Esophagus muscularis mucosa (tissue), 3 donors: ENCODE data around the gene ZNF827.

Source experiments
- CTCF ChIP-seq, 3 experiments: fragments of 200-600 bp in 2 of 3; fragments of 450-650 bp in 1 of 3; sonication (generic) in 2 of 3; IDR thresholded peaks; one replicate each; pipeline ENCODE4 v1.5.1; 2017 to 2019; ENCODE audit warnings: antibody characterized with exemption in 3 of 3, mild to moderate bottlenecking in 2 of 3, moderate library complexity in 1 of 3
- POLR2A ChIP-seq: fragments of 450-650 bp; IDR thresholded peaks from one replicate; pipeline ENCODE4 v1.6.1; 2017; ENCODE audit warnings: antibody characterized with exemption, moderate library complexity, mild to moderate bottlenecking, low read depth

- TF ChIP-seq CTCF (IDR thresholded peaks at IDR 0.05) = no peak
- TF ChIP-seq POLR2A = no peak
Measured at GRCh38 chr4:145788755-145789154, 149.9 kb downstream of the ZNF827 start.
